Heart left ventricle (tissue), 16 donors: Measurements from ENCODE around the gene XPR1. TPM values are rescaled to one million over a fixed set of nuclear protein-coding genes. Genes with fewer than 3 reads are reported as not detected.
"Not testable (repeated sequence)": the region's sequence is repeated elsewhere in the genome, so short reads cannot be mapped to it uniquely, and the experiment has no call there.

Source experiments
- ATAC-seq, 4 donors: fragments of 200-7000 bp; cut with Tn5 transposase; one replicate each; pipeline ENCODE4 v1.9.1; 2020 to 2022; ENCODE audit warnings: moderate library complexity in 4 of 4, mild to moderate bottlenecking in 3 of 4, moderate number of reproducible peaks in 1 of 4
- DNase-seq, 5 donors: peaks; one replicate each; pipeline ENCODE4 v3.0.0-alpha.2; 2020
- H3K27ac ChIP-seq, 12 donors: fragments of 200-600 bp; sonication (generic) in 4 of 12; one replicate each; pipeline versions ENCODE4 v1.5.0 to v1.8.0; 2016 to 2022; ENCODE audit warnings: mild to moderate bottlenecking in 2 of 12
- H3K27me3 ChIP-seq, 9 donors: fragments of 200-600 bp; sonication (generic) in 2 of 9; one replicate each; pipeline versions ENCODE4 v1.5.1 to v1.8.0; 2016 to 2022; ENCODE audit warnings: mild to moderate bottlenecking in 3 of 9
- H3K36me3 ChIP-seq, 9 donors: fragments of 200-600 bp; sonication (generic) in 2 of 9; one replicate each; pipeline versions ENCODE4 v1.5.0 to v1.8.0; 2018 to 2022; ENCODE audit warnings: mild to moderate bottlenecking in 2 of 9
- H3K4me1 ChIP-seq, 12 donors: fragments of 200-600 bp; sonication (generic) in 4 of 12; one replicate each; pipeline versions ENCODE4 v1.5.0 to v1.8.0; 2016 to 2022; ENCODE audit warnings: mild to moderate bottlenecking in 3 of 12
- H3K4me3 ChIP-seq, 12 donors: fragments of 200-600 bp; sonication (generic) in 4 of 12; one replicate each; pipeline versions ENCODE4 v1.5.0 to v1.8.0; 2017 to 2022; ENCODE audit warnings: mild to moderate bottlenecking in 9 of 12, moderate library complexity in 4 of 12
- H3K9me3 ChIP-seq, 12 donors: fragments of 200-600 bp; sonication (generic) in 4 of 12; one replicate each; pipeline versions ENCODE4 v1.5.0 to v1.8.0; 2016 to 2022; ENCODE audit warnings: mild to moderate bottlenecking in 1 of 12
- POLR2A ChIP-seq, 2 donors: fragments of 450-650 bp; IDR thresholded peaks; one replicate each; pipeline ENCODE4 v1.6.1; 2017; ENCODE audit warnings: antibody characterized with exemption in 2 of 2, mild to moderate bottlenecking in 2 of 2, moderate library complexity in 2 of 2
- WGBS, 4 donors: extraction: QIAGEN DNeasy Blood & Tissue Kit in 2 of 4; methylation state at CpG; one replicate each; pipeline versions ENCODE4 v1.1.5 to v1.1.7; 2013 to 2018; 5-methylcytosine and 5-hydroxymethylcytosine counted together
- intact Hi-C, 10 donors: fragments of 100-400 bp; cut with DNase I; formaldehyde crosslinking; loops; one replicate each; pipeline versions ENCODE4 v1.11.1 to v1.14.2; 2022
- polyA plus RNA-seq, 2 donors: library from polyadenylated mRNA; stranded (reverse); fragments of 200-250 nt; gene quantifications; one replicate each; pipeline ENCODE4 v1.2.3, GENCODE V29; 2013
- total RNA-seq, 9 donors: library from RNA; depleted of rRNA in 2 of 9; stranded (reverse); fragments of >200 nt in 2 of 9; fragmentation: NEBNext Ultra II Directional in 3 of 9; extraction: Animal tissue kit (Norgen Biotek cat#: 25700) in 3 of 9; gene quantifications; one replicate each; pipeline versions ENCODE4 v1.1.0 to v1.2.4, GENCODE V29; 2016 to 2023
- TF ChIP-seq, protein P1 (sequence below), 12 donors: fragments of 200-600 bp; sonication (generic) in 4 of 12; IDR thresholded peaks; one replicate each; pipeline versions ENCODE4 v1.5.0 to v1.8.0; 2018 to 2022; ENCODE audit warnings: antibody characterized with exemption in 12 of 12, mild to moderate bottlenecking in 5 of 12
- donor health status: ischemic (EF 13 %, LVEDD 7.1; RV severe dilation, severe dysfunction).
- donor health status: healthy with polysubstance abuse.
- donor health status: DM: no; HTN: yes; CAD: no.
- donor health status: DM: no; HTN: no; CAD: no.
- donor health status: ischemic (EF 25% LVEDD 6.9; RV normal size, moderate dysfunction).
- donor health status: ischemic (EF 25% LVEDD 5.7; RV mildly dilated, moderate dysfunction).
- donor health status: healthy.
- donor health status: DM: yes; HTN: yes; CAD: no.
- donor health status: ischemic (EF 35%, LVEDD 5.7; RV mildly dilated, moderate dysfunction).
- donor health status: nonischemic (EF 11% LVEDD 7.7; RV severe dilation, severe dysfunction).
- donor health status: DM: yes; HTN: yes; CAD: no.
- donor health status: PGD.
- donor health status: ischemic (EF 29% LVEDD 5.4; RV normal size, mild dysfunction).
- donor health status: nonischemic (EF 23%, LVEDD 6.1; RV moderate dilation, normal function).

The XPR1 gene
- total and polyA plus RNA-seq, 11 donors: 18.6 to 163 (median 59.8) TPM

DNA sequence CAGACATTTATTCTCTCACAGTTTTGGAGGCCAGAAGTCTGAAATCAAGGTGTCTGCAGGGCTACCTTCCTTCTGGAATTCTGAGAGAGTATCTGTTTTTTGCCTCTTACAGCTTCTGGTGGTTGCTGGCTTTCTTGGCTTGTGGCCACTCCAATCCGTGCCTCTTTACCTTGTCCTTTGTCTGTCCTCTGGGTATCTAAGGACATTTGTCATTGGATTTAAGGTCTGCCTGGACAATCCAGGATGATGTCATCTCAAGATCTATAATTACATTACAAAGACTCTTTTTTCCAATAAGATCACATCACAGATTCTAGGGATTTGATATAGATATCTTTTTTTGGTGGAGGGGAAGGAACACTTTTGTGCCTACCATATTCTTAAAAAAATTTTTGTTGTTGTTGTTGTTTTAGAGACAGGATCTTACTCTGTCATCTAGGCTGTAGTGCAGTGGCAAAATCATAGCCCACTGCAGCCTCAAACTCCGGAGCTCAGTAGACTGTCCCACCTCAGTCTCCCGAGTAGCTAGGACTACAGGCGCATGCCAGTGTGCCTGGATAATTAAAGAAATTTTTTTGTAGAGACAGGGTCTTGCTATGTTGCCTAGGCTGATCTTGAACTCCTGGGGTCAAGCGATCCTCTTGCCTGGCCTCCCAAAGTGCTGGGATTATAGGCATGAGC is 61.9 kb downstream of the XPR1 start:
- TF ChIP-seq, protein P1, sequence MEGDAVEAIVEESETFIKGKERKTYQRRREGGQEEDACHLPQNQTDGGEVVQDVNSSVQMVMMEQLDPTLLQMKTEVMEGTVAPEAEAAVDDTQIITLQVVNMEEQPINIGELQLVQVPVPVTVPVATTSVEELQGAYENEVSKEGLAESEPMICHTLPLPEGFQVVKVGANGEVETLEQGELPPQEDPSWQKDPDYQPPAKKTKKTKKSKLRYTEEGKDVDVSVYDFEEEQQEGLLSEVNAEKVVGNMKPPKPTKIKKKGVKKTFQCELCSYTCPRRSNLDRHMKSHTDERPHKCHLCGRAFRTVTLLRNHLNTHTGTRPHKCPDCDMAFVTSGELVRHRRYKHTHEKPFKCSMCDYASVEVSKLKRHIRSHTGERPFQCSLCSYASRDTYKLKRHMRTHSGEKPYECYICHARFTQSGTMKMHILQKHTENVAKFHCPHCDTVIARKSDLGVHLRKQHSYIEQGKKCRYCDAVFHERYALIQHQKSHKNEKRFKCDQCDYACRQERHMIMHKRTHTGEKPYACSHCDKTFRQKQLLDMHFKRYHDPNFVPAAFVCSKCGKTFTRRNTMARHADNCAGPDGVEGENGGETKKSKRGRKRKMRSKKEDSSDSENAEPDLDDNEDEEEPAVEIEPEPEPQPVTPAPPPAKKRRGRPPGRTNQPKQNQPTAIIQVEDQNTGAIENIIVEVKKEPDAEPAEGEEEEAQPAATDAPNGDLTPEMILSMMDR (IDR thresholded peaks at IDR 0.05): no peak

DNA sequence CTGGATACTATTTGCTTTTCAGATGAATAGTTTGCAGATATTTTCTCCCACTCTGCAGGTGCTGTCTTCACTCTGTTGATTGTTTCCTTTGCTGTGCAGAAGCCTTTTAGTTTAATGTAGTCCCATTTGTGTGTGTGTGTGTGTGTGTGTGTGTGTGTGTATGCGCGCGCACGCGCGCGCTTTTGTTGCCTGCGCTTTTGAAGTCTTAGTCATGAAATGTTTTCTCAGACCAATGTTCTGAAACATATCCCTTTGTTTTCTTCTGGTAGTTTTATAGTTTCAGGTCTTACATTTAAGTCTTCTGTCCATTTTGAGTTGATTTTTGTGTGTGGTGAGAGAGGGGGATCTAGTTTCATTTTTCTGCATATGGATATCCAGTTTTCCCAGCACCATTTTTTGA is 63.5 kb downstream of the XPR1 start:
- no peak overlapping the region for H3K27ac ChIP-seq
- ATAC-seq (no peak), DNase-seq (no peak)
- no peak for TF ChIP-seq POLR2A (IDR thresholded peaks at IDR 0.05)
- TF ChIP-seq, protein P1 (IDR thresholded peaks at IDR 0.05): no peak
- peaks cover 0 to 38% (median 20%) of the 10 kb centered on the region in 12 donors for H3K9me3 ChIP-seq
- H3K4me1 ChIP-seq: peaks cover 3 to 41% (median 23%) of the 10 kb centered on the region in 12 donors
- no peaks in the 10 kb centered on the region for H3K27me3 ChIP-seq
- WGBS, 4 donors: 83 to 96% (median 91%) methylated on average over 8 of the region's 8 CpGs
- no peaks in the 10 kb centered on the region for H3K36me3 ChIP-seq
- H3K4me3 ChIP-seq: no peak overlapping the region
- intact Hi-C loops: no loop called here

More for the DNA sequence above, 61.9 kb downstream of the XPR1 start:
- no peak for DNase-seq
- intact Hi-C loops: no loop called here
- H3K27me3 ChIP-seq: no peaks in the 10 kb centered on the region
- H3K4me3 ChIP-seq: no peak overlapping the region
- no peaks in the 10 kb centered on the region for H3K36me3 ChIP-seq
- H3K4me1 ChIP-seq: peaks cover 3 to 41% (median 23%) of the 10 kb centered on the region in 12 donors
- H3K9me3 ChIP-seq: peaks cover 0 to 34% (median 18%) of the 10 kb centered on the region in 12 donors
- WGBS, 4 donors: 67 to 86% (median 78%) methylated on average over 5 of the region's 5 CpGs
- H3K27ac ChIP-seq: peak overlapping the region in 5 of 12 donors; percentile 3 to 27 (median 16)
- ATAC-seq: peak; percentile 30 to 80 (median 64)

DNA sequence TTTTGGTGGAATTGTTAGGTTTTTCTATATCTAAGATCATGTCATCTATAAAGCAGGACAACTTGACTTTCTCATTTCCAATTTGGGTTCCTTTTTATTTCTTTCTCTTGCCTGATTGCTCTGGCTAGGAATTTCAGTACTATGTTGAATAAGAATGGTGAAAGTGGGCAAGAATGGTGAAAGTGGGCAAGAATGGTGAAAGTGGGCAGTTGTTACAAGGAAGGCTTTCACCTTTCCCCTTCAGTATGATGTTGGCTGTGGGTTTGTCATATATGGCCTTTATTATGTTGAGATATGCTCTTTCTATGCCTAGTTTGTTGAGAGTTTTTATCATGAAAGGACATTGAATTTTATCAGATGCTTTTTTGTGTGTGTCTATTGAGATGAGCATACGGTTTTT is 64.5 kb downstream of the XPR1 start:
- TF ChIP-seq, protein P1 (IDR thresholded peaks at IDR 0.05): no peak
- TF ChIP-seq POLR2A (IDR thresholded peaks at IDR 0.05): no peak
- WGBS, 4 donors: 93 to 97% (median 95%) methylated on average over 1 of the region's 1 CpG
- Histone ChIP-seq H3K27me3 (no peaks in the 10 kb centered on the region), H3K9me3 (peaks cover 0 to 38% (median 20%) of the 10 kb centered on the region in 12 donors), H3K36me3 (no peaks in the 10 kb centered on the region), H3K27ac (no peak overlapping the region), H3K4me3 (no peak overlapping the region), H3K4me1 (peaks cover 3 to 38% (median 22%) of the 10 kb centered on the region in 12 donors)
- intact Hi-C loops: no loop called here
- DNase-seq: no peak
- no peak for ATAC-seq

- DNase-seq (no peak), ATAC-seq (no peak)
- intact Hi-C loops: no loop called here
- H3K36me3 ChIP-seq: no peaks in the 10 kb centered on the region
- H3K4me3 ChIP-seq: no peak overlapping the region
- H3K27me3 ChIP-seq: no peaks in the 10 kb centered on the region
- H3K9me3 ChIP-seq: peaks cover 0 to 52% (median 25%) of the 10 kb centered on the region in 12 donors
- WGBS, 4 donors: 98 to 99% (median 98%) methylated on average over 1 of the region's 1 CpG
- TF ChIP-seq, protein P1 (IDR thresholded peaks at IDR 0.05): no peak
- TF ChIP-seq POLR2A (IDR thresholded peaks at IDR 0.05): no peak
- peaks cover 0 to 16% (median 2%) of the 10 kb centered on the region in 12 donors for H3K4me1 ChIP-seq
- H3K27ac ChIP-seq: no peak overlapping the region
Observed at GRCh38 chr1:180698580-180698979, 66.8 kb downstream of the XPR1 start.

GRCh38 chr1:180702376-180702775 is 70.6 kb downstream of the XPR1 start:
- ATAC-seq, H3K4me3 ChIP-seq, intact Hi-C loops, DNase-seq, H3K36me3 ChIP-seq, H3K27me3 ChIP-seq, H3K4me1 ChIP-seq, H3K27ac ChIP-seq: not testable (repeated sequence)
- 96 to 100% (median 98%) methylated on average over 2 of the region's 2 CpGs for WGBS, 4 donors
- H3K9me3 ChIP-seq: peaks cover 0 to 39% (median 17%) of the 10 kb centered on the region in 12 donors

- H3K27me3 ChIP-seq, H3K36me3 ChIP-seq, DNase-seq, intact Hi-C loops, H3K4me3 ChIP-seq, ATAC-seq, H3K27ac ChIP-seq, H3K9me3 ChIP-seq, H3K4me1 ChIP-seq: not testable (repeated sequence)
- WGBS, 4 donors: 79 to 100% (median 88%) methylated on average over 2 to 30 of the region's 30 CpGs
Observed at GRCh38 chr1:180710746-180711145, 78.9 kb downstream of the XPR1 start.

GRCh38 chr1:180711260-180711659 is 79.4 kb downstream of the XPR1 start:
- H3K4me3 ChIP-seq, H3K27me3 ChIP-seq, H3K36me3 ChIP-seq, intact Hi-C loops, H3K9me3 ChIP-seq, ATAC-seq, DNase-seq, H3K4me1 ChIP-seq, H3K27ac ChIP-seq: not testable (repeated sequence)
- WGBS, 4 donors: 93 to 99% (median 96%) methylated on average over 14 to 18 of the region's 19 CpGs
